Cardiac fibroblast (primary cell): ENCODE data around the gene KLHL7.
A peak's percentile ranks its signal among the peaks of the same experiment; 100 is the strongest.
"Not testable (repeated sequence)": the region's sequence is repeated elsewhere in the genome, so short reads cannot be mapped to it uniquely, and the experiment has no call there.

ENCODE experiments used
- DNase-seq, 2 donors: peaks; one replicate each; pipeline versions ENCODE4 v3.0.0 to v3.0.0-alpha.2; 2010; ENCODE audit warnings: low read depth in 2 of 2
- H3K4me3 ChIP-seq, 2 donors: replicated peaks in 1 of 2; 1 replicate in 1 of 2; 2 replicates in 1 of 2; pipeline ENCODE4 v1.5.1; 2011; ENCODE audit warnings: low read depth in 2 of 2, low read length in 2 of 2, mild to moderate bottlenecking in 2 of 2, moderate library complexity in 1 of 2
- TF ChIP-seq, protein P1 (sequence below): IDR thresholded peaks from one replicate; pipeline ENCODE4 v1.5.1; 2011; ENCODE audit warnings: low read depth, mild to moderate bottlenecking, low read length, inconsistent platforms

The KLHL7 gene

DNA sequence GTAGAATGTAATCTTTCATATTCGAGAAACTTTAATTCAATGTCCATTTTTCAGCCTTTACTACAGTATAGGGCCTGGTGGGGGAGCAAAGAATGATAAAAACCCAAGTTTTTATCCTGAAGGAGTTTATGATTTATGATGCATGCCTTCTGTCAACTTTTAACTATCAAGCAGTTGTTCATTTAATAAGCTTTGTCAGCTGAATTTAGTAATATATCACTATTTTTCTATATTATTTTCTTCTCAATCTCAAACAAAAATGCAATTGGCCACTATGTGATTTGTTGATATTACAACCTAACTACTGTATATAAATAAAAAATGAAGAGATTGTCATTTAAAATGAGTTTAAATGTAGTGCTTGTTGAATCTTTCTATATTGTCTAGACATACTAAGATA lies 78.7 kb downstream of the KLHL7 start:
- no peak overlapping the region for H3K4me3 ChIP-seq
- DNase-seq = no peak
- TF ChIP-seq, protein P1, sequence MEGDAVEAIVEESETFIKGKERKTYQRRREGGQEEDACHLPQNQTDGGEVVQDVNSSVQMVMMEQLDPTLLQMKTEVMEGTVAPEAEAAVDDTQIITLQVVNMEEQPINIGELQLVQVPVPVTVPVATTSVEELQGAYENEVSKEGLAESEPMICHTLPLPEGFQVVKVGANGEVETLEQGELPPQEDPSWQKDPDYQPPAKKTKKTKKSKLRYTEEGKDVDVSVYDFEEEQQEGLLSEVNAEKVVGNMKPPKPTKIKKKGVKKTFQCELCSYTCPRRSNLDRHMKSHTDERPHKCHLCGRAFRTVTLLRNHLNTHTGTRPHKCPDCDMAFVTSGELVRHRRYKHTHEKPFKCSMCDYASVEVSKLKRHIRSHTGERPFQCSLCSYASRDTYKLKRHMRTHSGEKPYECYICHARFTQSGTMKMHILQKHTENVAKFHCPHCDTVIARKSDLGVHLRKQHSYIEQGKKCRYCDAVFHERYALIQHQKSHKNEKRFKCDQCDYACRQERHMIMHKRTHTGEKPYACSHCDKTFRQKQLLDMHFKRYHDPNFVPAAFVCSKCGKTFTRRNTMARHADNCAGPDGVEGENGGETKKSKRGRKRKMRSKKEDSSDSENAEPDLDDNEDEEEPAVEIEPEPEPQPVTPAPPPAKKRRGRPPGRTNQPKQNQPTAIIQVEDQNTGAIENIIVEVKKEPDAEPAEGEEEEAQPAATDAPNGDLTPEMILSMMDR = no peak

DNA sequence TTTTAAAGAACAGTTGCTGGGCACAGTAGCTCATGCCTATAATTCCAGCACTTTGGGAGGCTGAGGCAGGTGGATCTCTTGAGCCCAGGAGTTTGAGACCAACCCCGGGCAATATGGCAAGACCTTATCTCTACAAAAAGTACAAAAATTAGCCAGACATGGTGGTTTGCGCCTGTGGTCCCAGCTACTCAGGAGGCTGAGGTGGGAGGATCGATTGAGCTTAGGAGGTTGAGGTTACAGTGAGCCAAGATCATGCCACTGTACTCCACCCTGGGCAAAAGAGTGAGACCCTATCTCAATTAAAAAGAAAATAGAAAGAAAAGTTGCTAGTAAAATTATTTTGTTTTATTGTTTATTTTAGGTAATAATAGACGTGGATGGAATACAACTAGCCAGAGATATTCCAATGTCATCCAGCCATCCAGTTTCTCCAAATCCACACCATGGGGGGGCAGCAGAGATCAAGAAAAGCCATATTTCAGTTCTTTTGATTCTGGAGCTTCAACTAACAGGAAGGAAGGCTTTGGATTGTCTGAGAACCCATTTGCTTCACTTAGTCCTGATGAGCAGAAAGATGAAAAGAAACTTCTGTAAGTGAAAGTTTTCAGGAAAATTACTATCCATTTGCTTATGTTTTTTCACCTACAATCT lies 79.2 kb downstream of the KLHL7 start:
- TF ChIP-seq, protein P1 = peak; percentile 56
- peak; percentile 64 to 75 for DNase-seq
- H3K4me3 ChIP-seq = no peak overlapping the region

DNA sequence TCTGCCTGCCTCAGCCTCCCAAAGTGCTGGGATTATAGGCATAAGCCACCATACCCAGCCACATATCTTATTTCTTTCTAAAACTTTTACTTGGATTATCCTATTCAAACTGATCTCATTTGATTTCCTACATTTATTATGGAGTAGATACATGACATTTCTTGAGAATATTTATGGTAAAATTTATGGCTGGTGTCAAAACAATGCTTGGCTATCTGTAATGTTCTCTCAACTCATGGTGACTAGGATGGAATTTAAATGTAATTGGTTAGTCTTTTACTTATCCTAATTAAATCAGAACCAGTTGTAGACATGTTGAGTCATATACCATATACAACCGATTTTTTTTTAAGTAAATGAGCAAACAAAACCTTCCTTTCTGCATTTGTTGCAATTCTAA lies 80.4 kb downstream of the KLHL7 start:
- no peak overlapping the region for H3K4me3 ChIP-seq
- TF ChIP-seq, protein P1 = no peak
- DNase-seq = no peak

DNA sequence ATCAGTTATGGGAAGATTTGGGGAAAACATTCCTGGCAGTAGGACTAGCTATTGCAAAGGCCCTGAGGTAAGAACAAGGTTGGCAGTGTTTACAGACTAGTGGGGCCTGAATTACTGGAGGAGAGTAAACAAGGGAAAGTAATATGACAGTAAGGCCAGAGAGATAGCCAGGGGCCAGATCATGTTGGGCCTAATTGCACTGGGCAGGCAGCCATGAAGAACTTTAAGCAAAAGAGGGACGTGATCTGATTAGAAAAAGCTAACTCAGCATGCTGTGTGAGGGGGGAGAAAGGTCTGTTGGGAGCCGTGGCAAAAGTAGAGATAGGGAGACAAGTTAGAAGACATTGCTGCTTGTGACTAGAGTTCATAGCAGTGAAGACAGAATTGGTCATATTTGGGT lies 85.4 kb downstream of the KLHL7 start:
- no peak for DNase-seq
- TF ChIP-seq, protein P1 = no peak
- no peak overlapping the region for H3K4me3 ChIP-seq

DNA sequence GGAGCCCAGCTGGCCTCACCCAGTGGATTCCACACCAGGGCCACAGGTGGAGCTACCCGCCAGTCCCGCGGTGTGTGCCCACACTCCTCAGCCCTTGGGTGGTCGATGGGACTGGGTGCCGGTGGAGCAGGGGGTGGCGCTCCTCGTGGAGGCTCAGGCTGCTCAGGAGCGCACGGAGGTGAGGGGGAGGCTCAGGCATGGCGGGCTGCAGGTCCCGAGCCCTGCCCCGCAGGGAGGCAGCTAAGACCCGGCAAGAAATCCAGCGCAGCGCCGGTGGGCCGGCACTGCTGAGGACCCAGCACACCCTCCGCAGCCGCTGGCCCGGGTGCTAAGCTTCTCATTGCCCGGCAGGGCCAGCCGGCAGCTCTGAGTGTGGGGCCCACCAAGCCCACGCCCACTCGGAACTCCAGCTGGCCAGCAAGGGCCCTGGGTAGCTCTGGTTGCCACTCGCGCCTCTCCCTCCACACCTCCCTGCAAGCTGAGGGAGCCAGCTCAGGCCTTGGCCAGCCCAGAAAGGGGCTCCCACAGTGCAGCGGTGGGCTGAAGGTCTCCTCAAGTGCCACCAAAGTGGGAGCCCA lies 88.2 kb downstream of the KLHL7 start:
- DNase-seq, H3K4me3 ChIP-seq: not testable (repeated sequence)

DNA sequence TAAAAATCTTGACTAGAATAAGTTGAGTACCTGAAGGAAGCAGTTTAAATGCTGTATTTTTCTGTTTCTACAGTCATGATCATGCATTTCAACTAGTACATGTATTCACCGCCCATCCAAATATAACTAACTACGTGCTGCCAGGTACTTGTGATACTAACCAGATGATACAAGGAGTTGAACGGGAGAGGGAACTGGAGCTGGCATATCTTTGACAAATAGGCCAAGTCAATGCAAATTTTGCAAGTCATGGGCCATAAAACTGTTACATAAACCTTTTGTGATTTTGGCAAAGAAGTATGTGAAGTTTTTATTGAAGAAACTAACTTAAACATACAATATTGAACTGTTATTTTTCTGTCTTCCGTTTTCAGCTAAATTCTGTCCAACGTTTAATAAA lies 90.7 kb downstream of the KLHL7 start:
- TF ChIP-seq, protein P1 = no peak
- DNase-seq = no peak
- no peak overlapping the region for H3K4me3 ChIP-seq

DNA sequence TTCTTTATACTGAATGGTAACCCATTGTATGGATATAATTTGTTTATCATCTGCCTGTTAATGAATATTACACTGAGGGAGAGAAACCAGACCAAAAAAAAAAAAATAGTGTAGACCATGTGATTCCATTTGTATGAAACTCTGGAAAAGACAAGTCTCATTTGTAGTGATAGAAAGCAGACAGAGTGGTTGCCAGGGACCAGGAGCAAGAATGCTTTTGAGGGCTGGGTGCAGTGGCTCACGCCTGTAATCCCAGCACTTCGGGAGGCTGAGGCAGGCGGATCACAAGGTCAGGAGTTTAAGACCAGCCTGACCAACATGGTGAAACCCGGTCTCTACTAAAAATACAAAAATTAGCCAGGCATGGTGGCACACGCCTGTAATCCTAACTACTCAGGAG lies 92.2 kb downstream of the KLHL7 start:
- not testable (repeated sequence) for H3K4me3 ChIP-seq, DNase-seq

DNA sequence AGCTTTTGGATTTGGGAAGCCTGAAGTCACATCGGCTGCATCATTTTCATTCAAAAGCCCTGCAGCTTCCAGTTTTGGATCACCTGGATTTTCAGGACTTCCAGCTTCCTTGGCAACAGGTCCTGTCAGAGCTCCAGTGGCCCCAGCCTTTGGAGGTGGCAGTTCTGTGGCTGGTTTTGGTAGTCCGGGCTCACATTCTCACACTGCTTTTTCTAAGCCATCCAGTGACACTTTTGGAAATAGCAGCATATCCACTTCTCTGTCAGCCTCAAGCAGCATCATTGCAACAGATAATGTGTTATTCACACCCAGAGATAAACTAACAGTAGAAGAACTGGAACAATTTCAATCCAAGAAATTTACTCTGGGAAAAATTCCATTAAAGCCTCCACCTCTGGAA lies 94.7 kb downstream of the KLHL7 start:
- TF ChIP-seq, protein P1 = no peak
- no peak overlapping the region for H3K4me3 ChIP-seq
- no peak for DNase-seq
